ENCODE measurements around the gene TEX48.

The TEX48 gene

DNA sequence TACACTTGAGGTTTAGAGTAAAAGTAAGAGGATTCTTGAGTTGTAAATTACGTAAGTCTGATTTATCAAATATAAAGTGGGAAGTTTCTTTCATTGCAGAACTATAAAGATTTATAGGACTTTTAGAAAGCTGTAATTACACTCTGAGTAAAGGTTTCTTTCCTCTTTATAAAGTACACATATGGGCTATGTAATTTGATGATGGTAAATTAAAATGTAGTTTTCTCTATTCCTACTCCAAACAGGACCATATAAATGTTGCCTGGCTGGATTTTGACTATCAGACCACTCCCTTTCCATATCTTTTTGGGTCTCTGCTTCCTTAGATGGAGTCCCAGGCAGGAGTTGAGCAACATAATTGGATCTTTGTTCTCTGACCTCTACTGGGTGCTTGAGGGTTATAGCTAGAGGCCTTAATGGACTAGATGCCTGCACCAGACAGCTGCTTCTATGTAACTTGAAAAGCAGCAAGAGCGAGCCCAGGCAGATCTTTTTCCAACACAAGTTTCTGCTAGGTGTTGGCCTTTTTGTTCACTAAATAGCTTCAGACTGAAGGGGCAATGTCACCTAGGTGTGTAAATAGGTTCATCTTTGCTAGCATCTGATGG is 11.4 kb upstream of the TEX48 start:
- no peak for DNase-seq

DNA sequence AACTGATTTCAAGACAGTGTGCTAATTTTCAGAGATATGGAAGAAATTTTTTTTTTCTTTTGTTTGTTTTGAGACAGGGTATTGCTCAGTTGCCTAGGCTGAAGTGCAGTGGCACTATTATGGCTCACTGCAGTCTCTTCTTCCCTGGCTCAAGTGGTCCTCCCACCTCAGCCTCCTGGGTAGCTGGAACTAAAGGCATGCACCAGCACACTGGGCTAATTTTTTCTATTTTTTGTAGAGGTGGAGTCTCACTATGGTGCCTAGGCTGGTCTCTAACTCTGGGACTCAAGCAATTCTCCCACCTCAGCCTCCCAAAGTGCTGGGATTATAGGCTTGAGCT is 9.9 kb upstream of the TEX48 start:
- no peak for DNase-seq

DNA sequence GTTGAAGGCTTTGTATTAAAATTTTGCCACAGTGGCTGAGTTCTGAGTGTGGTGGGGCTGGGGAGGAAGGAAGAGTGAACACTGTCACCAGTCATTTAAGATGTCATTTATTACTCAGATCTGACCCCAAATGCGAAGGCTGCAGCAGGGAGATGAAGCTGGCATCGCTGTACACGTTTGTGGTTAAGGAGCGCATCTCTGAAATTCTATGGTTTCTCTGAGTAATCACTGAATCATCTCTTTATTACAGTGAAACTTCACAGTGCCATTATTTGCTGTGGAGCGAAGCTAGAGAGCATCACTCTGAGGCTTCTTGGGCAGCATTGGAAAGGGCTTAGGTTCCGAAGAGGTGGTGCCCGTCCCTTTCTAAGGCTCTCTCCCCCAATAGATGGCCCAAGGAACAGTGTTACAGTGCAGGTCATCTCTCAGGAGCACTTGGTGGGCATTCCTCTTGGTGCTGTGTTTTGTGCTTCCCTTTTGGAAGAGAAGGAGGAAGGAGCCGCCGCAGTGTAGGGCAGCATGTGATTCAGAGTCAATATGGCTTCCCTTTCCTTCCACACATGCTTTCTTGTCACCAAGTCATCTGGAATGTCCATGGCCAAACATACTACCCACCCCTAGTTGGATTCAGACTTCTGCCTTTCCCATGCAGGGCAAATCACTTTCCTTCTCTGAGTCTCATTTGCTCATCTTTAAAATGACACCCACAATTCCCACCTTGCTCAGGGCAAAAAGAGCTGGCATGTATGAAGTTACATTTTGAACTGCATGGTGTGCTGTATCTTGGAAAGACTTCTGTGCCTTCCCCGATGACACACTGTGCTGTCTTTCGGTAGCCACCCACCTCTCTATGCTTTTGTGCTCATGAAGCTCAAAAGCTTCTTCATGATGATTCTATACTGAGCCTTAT is 9.3 kb upstream of the TEX48 start:
- DNase-seq = peak; percentile 62

DNA sequence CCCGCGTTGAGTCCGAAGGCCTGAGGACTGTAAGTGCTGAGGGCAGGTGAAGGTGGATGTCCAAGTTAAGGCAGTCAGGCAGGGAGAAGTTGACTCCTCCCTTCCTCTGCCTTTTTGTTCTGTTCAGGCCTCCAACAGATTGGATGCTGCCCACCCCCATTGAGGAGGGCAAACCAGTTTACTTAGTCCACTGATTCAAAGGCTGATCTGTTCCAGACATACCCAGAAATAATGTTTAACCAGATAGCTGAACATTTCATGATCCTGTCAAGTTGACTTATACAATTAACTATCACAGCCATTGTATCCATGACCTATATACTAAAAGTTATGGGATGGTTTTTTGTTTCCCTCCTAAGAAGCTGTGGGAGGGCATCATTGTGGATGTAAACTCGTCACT is 8.3 kb upstream of the TEX48 start:
- DNase-seq = no peak

GRCh38 chr9:114689813-114690212 is 7.8 kb upstream of the TEX48 start:
- no peak for DNase-seq

- no peak for DNase-seq
Observed at GRCh38 chr9:114688909-114689610, 7.1 kb upstream of the TEX48 start.

DNA sequence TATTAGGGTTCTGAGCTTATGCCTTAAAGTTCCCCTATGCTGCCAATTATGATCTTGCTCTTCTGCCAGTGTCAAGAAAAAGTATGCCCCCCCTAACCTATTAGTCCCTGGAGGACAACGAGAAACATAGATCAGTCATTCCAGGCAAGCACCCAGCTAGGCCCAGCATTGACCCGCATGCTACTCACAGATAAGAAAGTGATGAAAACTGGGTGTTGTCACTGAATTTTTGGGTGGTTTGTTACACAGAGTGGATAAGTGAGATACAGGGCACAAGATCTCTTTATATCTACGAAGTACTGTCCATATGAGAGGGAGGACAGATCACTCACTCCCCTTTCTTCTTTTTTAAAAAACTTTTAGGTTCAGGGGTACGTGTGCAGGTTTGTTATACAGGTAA is 6.4 kb upstream of the TEX48 start:
- no peak for DNase-seq

DNA sequence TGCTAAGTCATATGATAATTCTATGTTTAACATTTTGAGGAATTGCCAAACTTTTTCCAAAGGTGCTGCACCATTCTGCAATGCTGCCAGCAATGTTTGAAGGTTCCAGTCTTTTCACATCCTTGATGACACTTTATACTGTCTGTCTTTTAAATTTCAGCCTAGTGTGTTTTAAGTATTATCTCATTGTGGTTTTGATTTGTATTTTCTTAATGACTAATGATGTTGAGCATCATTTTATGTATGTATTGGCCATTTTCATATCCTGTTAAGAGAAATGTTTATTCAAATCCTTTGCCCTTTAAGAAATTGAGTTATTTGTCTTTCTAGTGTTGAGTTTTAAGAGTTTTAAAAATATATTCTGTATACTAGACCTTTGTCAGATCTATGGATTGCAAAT is 5.0 kb upstream of the TEX48 start:
- no peak for DNase-seq

DNA sequence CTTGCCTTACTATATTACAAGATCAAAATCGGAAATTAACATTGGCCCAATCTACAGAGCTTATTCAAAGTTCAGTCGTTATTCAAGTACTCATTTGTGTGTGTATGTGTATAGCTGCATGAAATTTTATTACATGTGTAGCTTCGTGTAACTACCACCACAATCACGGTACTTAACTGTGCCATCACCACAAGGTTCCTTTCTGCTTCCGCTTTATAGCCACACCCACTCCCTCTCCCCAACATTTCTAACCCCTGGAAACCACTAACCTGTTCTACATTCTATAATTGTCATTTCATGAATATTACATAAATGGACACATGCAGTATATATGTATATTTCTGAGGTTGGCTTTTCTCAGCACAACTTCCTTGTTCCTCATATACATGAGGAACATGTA is 4.0 kb upstream of the TEX48 start:
- DNase-seq = no peak

- no peak for DNase-seq
Observed at GRCh38 chr9:114684036-114684435, 2.0 kb upstream of the TEX48 start.

DNA sequence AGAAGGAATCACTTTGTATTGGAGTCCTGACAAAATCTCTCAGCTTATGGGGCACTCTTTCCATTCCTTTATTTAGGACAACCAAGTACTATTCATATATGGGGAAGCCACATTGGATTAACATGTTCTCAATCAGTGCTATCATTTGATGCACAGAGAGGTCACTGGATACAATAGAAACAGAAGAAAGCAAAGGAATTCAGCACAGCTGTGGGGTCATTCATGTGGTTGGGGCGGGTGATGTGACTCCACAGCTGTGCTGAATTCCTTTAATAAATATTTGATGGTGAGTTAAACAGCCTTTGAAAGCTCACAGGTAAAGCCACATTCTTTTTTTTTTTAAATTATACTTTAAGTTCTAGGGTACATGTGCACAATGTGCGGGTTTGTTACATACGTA is 854 bp upstream of the TEX48 start:
- no peak for DNase-seq

DNA sequence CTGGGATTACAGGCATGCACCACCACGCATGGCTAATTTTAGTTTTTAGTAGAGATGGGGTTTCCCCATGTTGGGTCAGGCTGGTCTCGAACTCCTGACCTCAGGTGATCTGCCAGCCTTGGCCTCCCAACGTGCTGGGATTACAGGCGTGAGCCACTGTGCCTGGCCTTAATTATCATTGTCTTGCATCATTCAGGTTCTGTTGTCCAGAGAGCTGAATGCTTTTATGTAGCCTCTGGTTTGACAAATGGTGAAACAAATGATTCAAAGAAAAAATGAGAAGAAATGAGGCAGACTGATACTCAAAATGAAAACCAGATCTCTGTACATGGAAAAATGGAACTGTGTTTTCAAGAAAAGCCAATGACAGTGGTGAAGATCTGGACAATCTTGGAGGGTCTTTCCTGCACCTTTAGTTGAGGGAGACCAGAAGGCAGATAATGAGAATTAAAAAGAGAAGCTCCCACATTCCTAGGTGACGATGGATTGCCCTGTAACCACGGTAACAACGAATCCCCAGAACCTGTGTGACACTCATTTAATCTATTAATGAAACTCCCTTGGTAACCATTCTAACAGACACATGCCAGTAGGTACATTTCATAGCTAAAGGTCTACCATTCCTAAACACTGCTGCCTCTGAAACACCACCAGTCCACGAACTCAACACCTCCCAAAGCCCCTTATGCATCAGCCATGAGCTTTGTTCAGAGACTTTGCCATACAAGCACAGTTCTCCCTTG is 1.6 kb downstream of the TEX48 start:
- no peak for DNase-seq

GRCh38 chr9:114678795-114679194 is 3.2 kb downstream of the TEX48 start:
- no peak for DNase-seq

- DNase-seq = no peak
Observed at GRCh38 chr9:114678130-114678529, 3.9 kb downstream of the TEX48 start.

GRCh38 chr9:114677418-114677817 is 4.6 kb downstream of the TEX48 start:
- no peak for DNase-seq

- no peak for DNase-seq
Observed at GRCh38 chr9:114676901-114677300, 5.1 kb downstream of the TEX48 start.

DNA sequence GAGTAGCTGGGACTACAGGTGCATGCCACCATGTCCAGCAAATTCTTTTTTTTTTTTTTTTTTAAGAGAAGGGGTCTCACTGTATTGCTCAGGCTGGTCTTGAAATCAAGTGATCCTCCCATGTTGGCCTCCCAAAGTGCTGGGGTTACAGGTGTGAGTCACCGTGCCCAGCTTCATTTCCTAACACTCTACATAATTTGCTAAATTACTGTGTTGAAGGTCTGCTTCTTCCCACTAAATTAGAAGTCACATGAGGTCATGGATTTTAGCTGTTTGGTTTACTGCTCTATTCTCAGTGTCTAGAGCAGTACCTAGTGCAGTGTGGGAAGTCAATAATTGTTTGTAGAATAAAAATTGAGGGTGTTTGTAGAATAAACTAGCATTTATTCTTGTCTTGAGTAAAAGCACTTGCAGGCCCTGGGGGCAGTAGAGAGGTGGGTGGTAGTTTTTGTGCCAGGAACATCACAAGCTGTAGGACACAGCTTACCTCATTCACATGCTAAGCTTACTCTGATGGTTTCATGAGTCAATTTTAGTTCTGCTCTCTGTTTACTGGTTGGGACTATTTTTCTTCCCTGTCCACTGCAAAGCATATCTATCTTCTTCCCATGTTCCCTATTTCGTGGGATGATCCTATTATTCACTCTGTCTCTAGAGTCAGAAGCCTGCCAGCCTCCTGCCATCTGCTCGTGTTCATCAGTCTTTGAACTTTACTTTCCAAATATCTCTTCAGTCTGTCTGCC is 7.0 kb downstream of the TEX48 start:
- DNase-seq = no peak

GRCh38 chr9:114674076-114674797 is 7.8 kb downstream of the TEX48 start:
- no peak for DNase-seq

DNA sequence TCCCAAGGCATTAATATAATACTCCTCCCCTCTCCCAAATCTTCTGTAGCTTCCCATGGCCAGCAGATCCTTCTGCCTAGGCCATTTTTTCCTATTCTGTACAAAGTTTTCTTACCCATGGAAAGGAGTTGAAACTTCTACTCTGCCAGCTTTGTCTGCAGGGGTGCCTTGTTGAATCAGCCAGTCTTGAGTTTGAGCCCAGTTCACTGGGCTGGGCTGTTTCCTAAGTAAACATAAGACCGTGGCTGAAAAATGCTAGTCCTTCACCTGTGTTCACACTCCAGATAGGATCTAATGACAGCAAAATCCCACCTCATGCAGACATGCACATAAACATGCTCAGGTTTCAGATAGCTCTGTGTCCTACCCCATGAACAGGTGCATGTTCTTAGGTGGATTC is 10.4 kb downstream of the TEX48 start:
- no peak for DNase-seq

GRCh38 chr9:114669961-114670360 is 12.0 kb downstream of the TEX48 start:
- DNase-seq = no peak

DNA sequence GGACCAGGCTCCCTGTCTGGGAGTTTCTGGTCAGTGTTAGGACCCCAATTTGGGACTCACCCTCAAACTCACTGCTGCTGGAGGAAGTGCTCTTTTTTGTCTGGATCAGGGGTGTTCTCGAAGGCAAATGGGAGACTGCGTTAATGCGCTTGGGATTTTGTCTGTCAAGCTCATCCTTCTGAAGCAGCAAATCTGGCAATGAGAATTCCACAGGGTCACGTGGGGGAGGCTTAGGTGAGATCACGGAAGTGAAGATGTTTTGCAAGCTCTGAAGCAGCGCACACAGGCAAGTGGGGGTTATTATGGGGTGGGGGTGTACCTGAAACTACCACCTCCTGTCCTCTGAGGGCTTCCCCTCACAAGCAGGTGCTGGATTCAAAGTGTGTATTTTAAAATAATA is 13.8 kb downstream of the TEX48 start:
- no peak for DNase-seq

DNA sequence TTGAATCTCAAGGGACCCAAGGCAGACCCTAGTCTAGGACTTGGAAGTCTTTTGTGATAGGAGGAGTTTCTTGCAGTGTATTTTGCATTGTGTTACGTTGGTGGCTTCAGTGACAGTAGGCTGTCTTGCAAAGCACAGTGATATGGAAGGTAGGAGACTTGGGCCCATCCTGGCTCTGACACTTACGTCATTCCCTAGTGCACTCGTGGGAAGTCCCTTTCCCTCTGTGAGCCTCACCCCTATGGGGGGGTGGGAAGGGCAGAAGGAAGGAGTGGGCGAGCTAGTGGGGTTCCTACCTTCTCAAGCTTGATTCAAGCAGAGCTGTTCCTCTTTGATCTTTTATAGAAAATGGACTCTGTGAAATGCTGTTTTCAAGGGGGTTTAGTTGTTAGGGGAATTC is 15.1 kb downstream of the TEX48 start:
- no peak for DNase-seq
